DOHH2 (cell line): ENCODE measurements around the gene PAXX.

ENCODE experiments used
- CTCF ChIP-seq: fragments of 200-600 bp; sonication (generic); IDR thresholded peaks from one replicate; pipeline ENCODE4 v1.5.1; 2014; ENCODE audit warnings: antibody characterized with exemption, mild to moderate bottlenecking, low read depth, low read length; ENCODE audit not compliant: poor library complexity, severe bottlenecking
- EZH2phosphoT487 ChIP-seq: fragments of 200-600 bp; sonication (generic); IDR thresholded peaks from 2 replicates; pipeline ENCODE4 v1.6.1; 2017; ENCODE audit warnings: borderline replicate concordance, mild to moderate bottlenecking, antibody characterized with exemption, low read length, moderate library complexity, mixed read lengths

- TF ChIP-seq CTCF: no peak
- TF ChIP-seq EZH2phosphoT487: no peak
Observed at GRCh38 chr9:136954270-136955083, 37.7 kb upstream of the PAXX start.
